Stimulated activated CD8-positive, alpha-beta memory T cell treated with anti-CD3 and anti-CD28 coated beads, Interleukin-7, amount 100 ng/mL, for 24 hours (primary cell): Measurements from ENCODE around the gene KRTAP1-4.
"Not testable (repeated sequence)": the region's sequence is repeated elsewhere in the genome, so short reads cannot be mapped to it uniquely, and the experiment has no call there.

Experiments
- DNase-seq: peaks from one replicate; pipeline ENCODE4 v3.0.0-alpha.2; 2020; ENCODE audit warnings: low read depth

Gene KRTAP1-4

DNA sequence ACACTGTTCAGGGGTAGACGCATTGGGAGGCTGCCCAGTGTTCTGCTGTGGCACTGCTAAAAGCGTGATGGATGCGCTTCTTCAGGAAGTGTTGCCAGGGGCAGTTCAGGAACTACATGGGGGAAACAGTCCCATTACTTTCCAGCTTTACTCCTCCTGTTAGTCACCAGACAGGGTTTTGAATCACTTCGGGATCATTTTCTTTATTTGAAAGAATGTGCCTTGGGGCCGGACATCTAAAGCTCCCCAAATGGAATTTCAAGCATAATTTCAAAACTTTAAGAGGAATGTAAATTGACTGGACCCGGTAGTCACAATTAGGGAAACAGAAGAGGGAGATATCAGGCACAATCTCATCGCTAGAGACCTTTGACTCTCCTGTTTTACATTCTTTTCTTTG, 18.4 kb upstream of the KRTAP1-4 start:
- no peak for DNase-seq

GRCh38 chr17:41046735-41047465, 16.9 kb upstream of the KRTAP1-4 start, which contains the start of gene KRTAP2-1:
Gene KRTAP2-1 (minus strand): TSS chr17:41047316. CDS start chr17:41047267, 49 bp downstream.
- DNase-seq: not testable (repeated sequence)

GRCh38 chr17:41042953-41043352, 13.0 kb upstream of the KRTAP1-4 start:
- no peak for DNase-seq

DNA sequence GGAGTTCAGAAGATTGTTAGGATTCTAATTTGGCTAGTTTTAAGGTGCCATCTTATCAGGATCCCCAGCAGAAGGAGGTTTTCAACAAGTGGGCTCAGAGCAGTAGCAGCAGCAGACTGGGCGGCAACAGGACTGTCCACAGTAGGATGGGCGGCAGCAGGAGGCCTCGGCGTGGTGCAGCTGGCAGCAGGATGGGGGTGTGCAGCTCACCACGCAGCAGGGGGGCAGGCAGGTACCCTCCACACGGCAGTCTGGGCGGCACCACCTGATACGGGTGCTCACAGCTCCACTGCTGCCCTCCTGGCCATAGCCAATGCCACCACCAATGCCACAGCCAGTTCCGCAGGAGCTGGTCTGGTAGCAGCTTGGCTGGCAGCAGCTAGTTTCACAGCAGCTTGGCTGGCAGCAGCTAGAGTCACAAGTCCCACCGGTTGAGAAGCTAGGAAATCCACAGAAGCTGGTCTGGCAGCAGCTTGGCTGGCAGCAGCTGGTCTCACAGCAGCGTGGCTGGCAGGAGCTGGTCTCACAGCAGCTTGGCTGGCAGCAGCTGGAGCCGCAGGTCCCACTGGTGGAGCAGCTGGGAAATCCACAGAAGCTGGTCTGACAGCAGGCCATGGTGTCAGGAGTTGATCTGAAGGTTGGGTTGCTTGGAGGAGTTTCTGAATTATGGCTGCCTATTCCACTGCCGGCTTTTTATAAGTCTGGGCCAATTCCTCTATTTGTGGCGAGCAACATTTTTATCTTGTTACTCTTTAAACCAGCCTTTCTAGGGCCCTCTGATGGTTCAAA, 11.0 kb upstream of the KRTAP1-4 start, which contains the start of gene KRTAP1-1:
Gene KRTAP1-1, minus strand, starts transcription at position 668 of the 789 bp plus-strand sequence. Its CDS starts 53 bp downstream, at position 615.
- not testable (repeated sequence) for DNase-seq

GRCh38 chr17:41037853-41038350, 7.9 kb upstream of the KRTAP1-4 start:
- DNase-seq: no peak

GRCh38 chr17:41034346-41034935, 4.4 kb upstream of the KRTAP1-4 start, which contains the start of gene KRTAP1-3:
Gene KRTAP1-3 (minus strand): TSS chr17:41034874. CDS start chr17:41034821, 53 bp downstream.
- not testable (repeated sequence) for DNase-seq

- DNase-seq: no peak
Measured at GRCh38 chr17:41026715-41027471, 3.1 kb downstream of the KRTAP1-4 start, which contains the start of gene KRTAP1-5. Gene KRTAP1-5 (minus strand): TSS chr17:41027208. CDS start chr17:41027155, 53 bp downstream.

DNA sequence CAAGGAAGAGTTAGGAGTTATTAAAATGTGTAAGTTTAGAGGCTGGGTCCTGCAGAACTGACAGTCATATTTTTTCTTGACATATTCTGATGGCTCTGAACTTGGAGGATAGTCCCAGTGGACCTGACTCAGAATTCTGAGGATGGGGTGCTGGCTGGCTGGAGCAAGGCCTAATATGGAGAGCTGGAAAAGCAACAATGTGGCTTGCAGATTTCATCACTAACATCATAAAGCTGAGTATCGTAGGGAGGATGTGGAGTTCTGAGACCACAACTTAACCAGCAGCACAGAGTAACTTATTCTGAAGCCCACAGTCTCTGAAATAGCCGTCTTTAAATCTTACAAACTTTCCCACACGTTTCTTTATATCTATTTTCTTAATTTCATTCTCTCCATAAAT, 5.3 kb downstream of the KRTAP1-4 start:
- no peak for DNase-seq

DNA sequence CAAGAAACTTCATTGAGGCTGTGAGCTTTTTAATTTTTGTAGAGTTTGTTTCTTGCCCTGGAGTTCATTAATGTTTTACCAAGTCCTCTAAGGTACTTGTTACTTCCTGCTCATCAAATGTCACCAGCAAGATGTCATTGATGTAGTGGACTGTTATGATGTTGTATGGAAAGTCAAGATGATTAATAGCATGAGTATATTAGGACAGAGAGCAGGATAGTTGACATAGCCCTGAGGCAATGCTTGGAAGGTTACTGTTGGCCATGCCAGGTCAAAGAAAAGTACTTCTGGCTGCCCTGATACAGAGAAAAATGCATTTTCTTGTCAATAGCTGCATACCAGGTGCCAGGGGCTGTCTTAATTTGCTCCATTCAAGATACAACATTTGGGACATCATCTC, 9.7 kb downstream of the KRTAP1-4 start:
- no peak for DNase-seq

- DNase-seq: no peak
Measured at GRCh38 chr17:41019415-41019814, 10.6 kb downstream of the KRTAP1-4 start.

DNA sequence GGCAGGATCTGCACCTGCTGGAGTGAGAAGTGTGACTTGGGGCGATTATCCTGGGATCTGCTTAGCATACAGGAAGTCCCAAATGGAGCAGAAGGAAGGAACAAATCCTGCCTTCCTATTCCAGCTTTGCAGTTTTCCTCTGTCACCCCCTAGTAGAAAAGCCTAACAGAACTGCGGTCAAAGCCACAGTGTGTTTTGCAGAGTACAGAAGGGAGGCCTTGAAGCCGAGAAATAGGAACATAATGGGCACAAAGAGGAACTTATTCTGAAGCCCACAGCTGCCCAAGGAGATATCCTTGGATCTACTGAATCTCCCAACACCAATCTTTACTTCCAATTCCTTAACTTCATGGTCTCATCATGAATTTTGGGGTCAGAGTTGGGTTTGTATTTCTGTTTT, 11.5 kb downstream of the KRTAP1-4 start:
- no peak for DNase-seq

DNA sequence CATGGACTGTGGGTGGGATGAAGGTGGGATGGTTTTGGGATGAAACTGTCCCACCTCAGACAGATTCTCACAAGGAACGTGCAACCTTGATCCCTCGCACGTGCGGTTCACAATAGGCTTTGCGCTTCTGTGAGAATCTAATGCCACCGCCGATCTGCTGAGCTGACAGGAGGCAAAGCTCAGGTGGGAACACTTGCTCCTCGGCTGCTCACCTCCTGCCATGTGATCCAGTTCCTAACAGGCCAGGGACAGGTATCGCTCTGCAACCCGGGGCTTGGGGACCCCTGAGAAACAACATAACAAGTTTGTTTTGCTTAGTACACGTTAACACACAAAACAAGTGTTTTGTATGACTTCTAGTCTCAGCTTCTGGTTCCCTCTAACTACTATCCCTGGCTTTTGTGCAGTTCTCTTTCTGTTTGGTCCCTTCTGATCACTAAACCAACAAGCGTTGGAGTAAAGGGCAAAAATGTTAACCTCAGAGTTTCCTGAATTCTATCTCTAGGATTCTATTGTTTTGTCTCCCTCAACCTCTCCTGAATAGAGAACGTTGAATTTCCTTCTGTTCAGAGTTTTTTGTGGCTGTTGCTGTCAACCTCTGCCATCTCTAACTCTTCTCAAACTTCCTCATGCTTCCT, 13.3 kb downstream of the KRTAP1-4 start:
- no peak for DNase-seq

DNA sequence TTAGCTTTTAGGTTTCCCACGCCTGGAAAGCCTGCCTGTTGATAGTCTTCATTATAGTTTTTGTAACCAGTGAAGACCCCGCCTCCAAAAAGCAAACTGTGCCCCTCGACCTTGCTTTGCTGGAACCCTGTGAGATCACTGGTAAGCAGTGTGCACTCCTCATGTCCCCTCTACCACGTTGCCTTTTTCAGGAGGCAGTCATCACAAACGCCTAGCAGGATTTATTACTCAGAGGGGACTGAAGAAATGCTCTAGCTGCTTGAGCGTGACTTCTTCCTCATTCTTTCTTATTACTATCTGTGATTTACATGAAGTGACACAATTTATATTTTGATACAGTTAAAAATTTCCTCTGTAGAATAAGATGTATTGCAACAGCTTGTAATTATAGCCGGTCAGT, 14.5 kb downstream of the KRTAP1-4 start:
- DNase-seq: no peak

DNA sequence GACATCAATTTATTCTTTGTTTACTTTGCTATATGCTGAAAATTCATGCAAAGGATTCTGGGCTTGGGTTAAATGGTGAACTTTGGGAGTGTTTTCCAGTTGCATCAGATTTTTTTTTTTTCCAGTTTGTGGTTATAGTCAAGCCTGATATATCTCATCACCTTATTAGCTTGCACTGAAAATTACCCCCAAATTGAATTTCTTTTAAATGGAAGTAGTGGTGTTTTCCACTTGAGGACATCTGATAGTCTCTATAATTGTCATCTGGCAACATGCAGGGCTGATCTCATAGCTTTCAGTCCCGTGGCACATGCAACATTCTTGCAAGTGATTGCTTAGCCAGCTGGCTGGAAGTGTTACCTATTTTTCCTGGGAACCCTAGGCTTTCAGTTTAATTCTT, 16.4 kb downstream of the KRTAP1-4 start:
- DNase-seq: no peak

DNA sequence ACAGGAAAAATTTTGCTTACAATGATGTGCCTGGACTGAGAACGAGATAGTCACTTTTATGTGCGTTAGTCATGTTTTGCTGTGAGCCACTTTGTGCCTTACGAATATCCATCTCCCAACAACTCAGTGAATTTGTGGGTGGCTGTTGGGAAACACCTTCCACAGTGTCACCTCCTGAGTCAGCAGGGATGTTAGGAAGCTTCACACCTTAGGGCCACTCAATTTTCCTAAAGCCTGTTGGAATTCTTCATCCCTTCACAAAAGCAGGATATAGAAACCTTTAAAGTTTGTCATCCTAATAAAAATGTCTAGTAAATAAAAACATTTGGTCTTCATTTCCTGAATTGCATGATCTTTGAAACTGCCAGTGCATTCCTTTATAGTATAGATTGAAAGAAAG, 16.8 kb downstream of the KRTAP1-4 start:
- no peak for DNase-seq

GRCh38 chr17:41012326-41013120, 17.5 kb downstream of the KRTAP1-4 start:
- DNase-seq: no peak

DNA sequence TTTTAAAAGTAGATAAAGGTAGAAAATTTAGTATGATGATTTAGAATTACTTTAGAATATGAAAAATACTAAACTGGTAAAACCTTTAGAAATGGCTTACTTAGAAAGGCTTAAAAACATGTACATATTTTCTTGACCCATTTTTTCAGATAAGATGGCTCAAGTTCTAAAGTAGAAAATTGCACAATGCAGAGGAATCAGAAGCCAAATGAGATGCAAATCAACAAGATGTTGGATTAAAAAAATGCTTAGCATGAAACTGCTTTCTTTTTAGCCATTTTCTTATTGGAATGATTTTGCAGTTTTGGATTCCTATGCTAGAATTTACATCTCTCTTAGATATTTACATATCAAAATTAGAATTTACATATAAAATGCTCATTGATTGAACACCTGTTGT, 19.6 kb downstream of the KRTAP1-4 start:
- no peak for DNase-seq

- no peak for DNase-seq
Measured at GRCh38 chr17:41009936-41010335, 20.1 kb downstream of the KRTAP1-4 start.

DNA sequence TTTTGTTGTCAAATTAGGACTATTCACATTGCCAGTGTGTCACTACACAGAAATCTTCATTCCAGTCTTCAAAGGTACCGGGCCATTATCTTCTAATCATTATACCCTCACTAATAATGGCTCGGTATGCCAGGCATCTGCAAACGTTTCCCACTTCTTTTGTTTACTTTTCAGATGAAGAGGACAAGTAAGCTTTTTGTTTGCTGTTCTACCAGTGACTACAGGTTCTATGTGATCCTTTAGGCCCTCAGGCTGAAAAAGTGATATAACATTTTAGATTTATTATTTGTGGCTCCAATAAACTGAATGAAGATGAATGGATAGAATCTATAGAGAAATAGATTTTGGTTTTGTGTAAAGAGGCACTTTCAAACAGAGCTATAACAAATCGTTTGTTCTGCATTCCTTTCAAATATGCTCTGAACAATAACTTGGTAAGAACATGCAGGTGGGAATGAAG, 20.7 kb downstream of the KRTAP1-4 start:
- no peak for DNase-seq

DNA sequence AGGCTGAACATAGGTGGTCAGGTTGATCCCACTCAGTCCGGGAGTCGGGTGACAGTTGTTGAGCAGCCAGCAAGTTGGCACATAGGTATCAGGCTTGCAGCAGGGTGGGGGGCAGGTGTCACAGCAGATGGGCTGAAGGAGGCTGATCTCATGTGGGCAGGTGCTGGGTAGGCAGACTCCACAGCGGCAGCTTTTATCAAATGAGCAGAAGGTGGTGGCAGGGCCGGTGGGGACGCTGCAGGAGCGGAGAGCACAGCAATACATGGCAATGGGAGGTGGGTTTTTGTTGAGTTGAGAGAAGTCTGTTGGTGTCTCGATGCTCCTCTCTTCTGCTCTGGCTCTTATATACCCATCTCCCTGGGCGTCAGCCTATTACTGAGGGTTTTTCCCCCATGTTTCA, 21.2 kb downstream of the KRTAP1-4 start, which contains the start of gene KRTAP3-1:
Gene KRTAP3-1, minus strand, starts transcription at position 318 of the 400 bp plus-strand sequence. Its CDS starts 54 bp downstream, at position 264.
- DNase-seq: no peak
